ENCODE data around the gene HERC4.

The HERC4 gene, protein sequence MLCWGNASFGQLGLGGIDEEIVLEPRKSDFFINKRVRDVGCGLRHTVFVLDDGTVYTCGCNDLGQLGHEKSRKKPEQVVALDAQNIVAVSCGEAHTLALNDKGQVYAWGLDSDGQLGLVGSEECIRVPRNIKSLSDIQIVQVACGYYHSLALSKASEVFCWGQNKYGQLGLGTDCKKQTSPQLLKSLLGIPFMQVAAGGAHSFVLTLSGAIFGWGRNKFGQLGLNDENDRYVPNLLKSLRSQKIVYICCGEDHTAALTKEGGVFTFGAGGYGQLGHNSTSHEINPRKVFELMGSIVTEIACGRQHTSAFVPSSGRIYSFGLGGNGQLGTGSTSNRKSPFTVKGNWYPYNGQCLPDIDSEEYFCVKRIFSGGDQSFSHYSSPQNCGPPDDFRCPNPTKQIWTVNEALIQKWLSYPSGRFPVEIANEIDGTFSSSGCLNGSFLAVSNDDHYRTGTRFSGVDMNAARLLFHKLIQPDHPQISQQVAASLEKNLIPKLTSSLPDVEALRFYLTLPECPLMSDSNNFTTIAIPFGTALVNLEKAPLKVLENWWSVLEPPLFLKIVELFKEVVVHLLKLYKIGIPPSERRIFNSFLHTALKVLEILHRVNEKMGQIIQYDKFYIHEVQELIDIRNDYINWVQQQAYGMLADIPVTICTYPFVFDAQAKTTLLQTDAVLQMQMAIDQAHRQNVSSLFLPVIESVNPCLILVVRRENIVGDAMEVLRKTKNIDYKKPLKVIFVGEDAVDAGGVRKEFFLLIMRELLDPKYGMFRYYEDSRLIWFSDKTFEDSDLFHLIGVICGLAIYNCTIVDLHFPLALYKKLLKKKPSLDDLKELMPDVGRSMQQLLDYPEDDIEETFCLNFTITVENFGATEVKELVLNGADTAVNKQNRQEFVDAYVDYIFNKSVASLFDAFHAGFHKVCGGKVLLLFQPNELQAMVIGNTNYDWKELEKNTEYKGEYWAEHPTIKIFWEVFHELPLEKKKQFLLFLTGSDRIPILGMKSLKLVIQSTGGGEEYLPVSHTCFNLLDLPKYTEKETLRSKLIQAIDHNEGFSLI

DNA sequence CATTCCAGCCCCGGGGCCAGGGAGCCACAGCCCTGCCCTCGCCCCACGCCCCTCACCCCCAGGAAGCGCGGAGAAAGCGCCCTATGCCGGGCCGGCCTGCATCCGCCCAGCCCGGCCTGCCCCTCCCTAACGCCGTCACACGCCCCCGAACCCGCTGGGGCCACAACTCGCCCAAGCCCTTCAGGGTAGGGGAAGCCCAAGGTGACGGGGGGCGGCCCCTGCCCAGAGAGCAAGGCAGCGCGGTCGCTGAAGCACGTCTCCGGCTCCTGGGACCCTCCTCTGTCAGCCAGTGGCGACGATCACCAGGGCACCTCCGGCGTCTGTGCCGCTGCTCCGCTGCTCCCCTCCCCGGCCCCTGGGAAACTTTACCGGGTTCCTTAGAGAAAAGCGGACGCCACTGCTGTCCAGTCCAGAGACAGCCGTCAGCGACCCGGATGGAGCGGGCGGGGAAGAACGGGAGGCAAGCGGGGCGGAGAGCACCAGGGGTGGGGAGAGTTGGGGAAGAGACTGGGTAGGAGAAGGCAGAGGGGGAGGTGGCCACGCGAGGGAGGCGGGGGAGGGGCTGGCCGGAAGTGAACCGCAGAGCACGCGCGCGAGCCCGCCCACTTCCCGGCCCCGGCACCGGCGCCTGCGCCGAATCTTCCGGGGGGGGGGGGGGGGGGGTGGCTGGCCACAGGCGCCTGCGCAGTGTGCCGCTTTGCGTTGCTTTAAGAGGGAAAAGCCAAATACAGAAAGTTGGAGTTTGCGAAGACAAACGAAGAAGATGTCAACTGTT is at the start of gene HERC4:
HERC4 (minus strand) TSS at position 509 of the 775 bp plus-strand sequence. CDS start 2,175 bp downstream, outside the sequence.
- peak; percentile 67 for DNase-seq

- no peak for DNase-seq
Observed at GRCh38 chr10:68124718-68125117, 49.6 kb upstream of the HERC4 start.

DNA sequence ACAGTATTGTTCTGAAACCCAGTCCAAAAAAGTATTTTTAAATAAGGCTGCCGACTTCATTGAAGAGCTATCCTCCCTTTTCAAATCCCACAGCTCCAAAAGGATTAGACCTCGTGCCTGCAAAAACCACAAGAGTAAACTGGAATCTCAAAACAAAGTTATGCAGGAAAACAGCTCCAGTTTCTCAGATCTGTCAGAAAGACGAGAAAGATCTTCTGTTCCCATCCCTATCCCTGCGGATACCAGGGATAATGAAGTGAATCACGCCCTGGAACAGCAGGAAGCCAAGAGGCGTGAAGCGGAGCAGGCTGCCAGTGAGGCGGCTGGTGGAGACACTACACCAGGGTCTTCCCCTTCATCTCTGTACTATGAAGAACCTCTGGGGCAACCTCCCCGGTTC is 46.8 kb upstream of the HERC4 start:
- no peak for DNase-seq

DNA sequence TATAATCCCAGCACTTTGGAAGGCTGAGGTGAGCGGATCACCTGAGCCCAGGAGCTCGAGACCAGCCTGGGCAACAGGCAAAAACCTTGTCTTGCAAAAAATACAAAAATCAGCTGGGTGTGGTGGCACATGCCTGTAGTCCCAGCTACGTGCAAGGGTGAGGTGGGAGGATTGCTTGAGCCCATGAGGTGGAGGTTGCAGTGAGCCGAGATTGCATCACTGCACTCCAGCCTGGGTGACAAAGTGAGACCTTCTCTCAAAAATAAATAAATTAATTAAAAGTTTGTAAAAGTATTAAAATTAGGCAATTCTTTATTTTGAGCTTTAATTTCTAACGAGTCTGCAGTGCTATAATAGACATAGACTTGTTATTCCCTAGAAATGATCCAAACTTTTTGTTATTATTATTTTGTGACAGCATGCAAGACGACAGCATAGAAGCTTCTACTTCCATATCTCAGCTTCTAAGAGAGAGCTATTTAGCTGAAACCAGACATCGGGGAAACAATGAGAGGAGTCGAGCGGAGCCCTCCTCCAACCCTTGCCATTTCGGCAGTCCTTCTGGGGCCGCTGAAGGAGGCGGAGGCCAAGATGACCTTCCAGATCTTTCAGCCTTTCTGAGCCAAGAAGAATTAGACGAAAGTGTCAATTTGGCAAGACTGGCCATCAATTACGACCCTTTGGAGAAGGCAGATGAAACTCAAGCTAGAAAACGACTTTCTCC is 46.1 kb upstream of the HERC4 start:
- no peak for DNase-seq

- DNase-seq: no peak
Observed at GRCh38 chr10:68118657-68119056, 43.6 kb upstream of the HERC4 start.

DNA sequence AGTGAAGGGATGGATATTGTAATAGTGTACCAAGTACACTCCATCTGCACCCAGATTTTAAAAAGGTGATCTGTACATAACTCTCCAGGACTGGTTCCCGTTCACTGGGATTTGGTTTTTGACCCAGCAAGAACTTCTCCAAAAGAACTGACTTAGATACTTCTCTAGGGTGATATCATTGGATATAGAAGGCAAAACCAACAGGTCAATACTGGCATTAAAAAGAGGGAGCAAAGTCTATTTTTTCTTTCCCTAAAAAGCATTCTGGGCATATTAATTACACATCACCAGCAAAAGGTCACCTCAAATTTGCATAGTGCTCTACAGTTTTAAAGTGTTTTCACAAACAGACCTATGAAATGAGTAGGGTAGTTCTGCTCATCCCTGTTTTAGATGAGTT is 37.8 kb upstream of the HERC4 start:
- DNase-seq: no peak

DNA sequence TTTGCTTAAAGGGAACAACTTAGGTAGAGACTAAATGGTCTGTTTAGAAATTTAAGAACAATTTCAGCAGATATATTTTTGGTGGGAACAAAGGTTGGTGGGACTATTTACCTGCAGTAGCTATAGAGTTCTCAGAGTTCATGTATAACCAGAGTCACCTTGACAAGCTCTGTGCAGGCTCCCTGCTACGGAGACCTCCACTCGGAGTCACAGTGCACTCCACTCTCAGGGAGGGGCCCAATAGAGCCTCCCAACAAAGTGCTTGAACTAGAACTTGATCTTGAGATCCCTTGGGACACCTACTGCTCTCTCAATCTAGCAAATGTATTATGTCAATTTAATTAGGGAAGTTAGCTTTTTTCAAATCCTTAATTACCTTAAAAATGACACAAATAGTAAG is 36.5 kb upstream of the HERC4 start:
- no peak for DNase-seq

DNA sequence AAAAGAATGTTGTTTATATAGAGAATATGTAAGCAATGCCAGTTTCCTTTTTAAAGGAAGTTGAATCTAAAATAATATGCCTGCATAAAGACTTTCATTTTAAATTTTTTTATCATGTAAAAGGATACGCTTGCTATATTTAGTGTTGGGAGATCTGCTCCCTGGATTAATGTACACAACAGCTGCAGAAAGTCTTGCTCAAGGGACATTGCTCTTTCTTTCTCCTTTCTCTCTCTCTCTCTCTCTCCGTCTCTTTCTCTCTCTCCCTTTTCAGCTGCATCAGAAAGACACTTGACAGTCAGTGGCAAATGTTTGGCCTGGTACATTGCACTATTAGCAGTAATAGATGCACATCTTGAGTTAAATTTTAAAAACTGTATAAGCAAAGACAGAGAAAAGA is 34.9 kb upstream of the HERC4 start:
- DNase-seq: no peak

DNA sequence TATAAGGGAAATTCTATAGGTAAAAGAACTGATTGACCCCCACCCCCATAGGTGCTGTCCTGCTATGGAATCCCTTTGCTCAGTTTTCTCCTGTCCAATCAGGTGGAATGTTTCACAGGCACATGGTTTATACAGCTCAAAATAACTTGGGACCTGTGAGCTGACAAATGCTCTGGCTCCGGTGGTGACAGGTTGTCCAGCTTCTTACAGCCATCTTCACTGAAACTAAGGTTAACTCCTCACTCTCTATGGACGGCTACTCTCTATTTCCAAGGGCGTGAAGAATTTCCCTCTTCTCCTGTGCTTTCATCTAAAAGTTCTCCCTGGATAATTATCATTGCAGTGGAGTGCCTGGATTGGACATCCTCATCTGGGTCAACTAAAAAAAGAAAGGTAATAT is 34.2 kb upstream of the HERC4 start, which contains the start of gene MYPN:
MYPN (plus strand) TSS at position 158 of the 400 bp plus-strand sequence. CDS start 11,951 bp downstream, outside the sequence.
- no peak for DNase-seq

DNA sequence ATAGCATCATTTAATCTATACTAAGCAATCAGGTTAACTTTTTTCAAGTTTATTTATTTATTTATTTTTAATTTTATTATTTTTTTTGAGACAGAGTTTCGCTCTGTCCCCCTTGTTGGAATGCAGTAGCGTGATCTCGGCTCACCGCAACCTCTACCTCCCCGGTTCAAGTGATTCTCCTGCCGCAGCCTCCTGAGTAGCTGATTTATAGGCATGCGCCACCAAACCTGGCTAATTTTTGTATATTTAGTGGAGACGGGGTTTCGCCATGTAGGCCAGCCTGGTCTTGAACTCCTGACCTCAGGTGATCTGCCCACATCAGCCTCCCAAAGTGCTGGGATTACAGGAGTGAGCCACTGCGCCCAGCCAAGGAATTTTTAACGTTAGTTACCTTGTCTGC is 33.6 kb upstream of the HERC4 start:
- no peak for DNase-seq

DNA sequence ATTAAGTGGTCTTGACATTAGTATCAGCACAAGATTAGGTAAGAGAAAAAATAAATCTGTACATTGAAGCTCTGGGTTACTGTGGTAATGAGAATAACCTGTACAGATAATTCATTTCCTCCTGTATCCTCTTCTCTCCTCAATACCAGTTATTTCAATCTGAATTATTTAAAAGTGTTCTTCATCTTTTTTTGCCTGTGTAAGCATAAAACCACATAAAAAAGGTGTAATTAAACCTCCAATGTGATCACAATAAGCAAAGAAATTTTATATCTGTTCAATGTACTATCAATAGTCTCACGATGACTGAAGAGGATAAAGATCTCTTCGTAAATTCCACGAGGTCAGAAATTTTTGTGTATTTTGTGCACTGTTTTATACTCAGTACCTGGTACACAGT is 33.0 kb upstream of the HERC4 start:
- DNase-seq: no peak

GRCh38 chr10:68107651-68108050 is 32.6 kb upstream of the HERC4 start:
- DNase-seq: no peak

- no peak for DNase-seq
Observed at GRCh38 chr10:68106656-68107055, 31.6 kb upstream of the HERC4 start.

DNA sequence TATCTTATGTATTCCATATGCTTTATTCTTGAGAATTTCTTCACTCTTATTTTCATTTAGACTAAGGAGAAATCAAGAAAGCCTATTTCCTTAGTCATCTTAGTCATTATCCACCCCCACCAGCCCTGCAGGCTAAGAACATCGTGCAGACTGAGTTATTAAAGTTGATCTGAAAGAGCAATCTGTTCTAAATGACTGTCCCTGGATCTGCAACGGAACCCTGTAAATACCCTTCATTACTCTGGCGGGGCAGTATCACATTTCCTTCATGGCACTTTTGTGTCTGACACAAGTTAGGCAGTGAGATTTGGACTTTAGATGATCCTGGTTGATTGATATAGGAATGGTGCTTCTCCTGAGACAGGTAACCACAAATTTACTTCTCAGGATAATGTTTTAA is 30.7 kb upstream of the HERC4 start:
- no peak for DNase-seq

DNA sequence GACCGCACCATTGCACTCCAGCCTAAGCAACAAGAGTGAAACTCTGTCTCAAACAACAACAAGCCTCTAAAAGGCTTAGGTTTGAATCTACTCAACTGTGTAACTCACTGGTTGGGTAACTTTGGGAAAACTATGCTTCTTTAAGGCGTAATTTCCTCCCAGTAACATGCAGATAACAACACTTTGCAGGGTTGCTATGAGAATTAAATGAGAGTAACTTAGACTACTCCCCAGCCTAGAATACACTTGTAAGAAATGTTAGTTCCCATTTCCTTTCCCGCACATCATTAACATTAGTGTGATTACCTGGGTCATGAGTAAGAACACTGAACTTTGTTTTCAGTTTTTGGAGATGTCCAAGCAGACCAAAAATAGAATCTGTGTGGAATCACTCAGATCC is 28.8 kb upstream of the HERC4 start:
- no peak for DNase-seq

DNA sequence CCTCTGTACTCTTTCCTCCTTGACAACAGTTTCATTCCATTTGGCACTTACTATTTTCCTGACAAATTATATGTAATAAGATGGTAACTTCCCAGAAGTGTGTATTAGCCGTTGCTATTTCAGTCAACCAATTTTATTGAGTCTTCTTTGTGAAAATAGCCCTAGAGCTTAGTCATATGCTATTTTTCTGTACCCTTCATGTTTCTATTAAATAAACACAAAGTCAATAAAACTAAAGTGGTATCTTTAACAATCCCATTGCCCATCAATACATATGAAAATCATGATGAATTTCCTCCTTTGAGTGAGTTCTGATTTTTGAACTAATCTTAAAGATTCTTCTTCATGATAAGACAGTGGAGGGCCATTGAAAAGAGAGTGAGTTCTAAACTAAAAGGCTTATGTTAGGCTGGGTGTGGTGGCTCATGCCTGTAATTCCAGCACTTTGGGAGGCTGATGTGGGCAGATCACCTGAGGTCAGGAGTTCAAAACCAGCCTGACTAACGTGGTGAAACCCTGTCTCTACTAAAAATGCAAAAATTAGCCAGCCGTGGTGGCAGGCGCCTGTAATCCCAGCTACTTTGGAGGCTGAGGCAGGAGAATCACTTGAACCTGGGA is 28.3 kb upstream of the HERC4 start:
- DNase-seq: no peak

- no peak for DNase-seq
Observed at GRCh38 chr10:68101066-68101465, 26.0 kb upstream of the HERC4 start.

GRCh38 chr10:68099736-68100135 is 24.7 kb upstream of the HERC4 start:
- no peak for DNase-seq

DNA sequence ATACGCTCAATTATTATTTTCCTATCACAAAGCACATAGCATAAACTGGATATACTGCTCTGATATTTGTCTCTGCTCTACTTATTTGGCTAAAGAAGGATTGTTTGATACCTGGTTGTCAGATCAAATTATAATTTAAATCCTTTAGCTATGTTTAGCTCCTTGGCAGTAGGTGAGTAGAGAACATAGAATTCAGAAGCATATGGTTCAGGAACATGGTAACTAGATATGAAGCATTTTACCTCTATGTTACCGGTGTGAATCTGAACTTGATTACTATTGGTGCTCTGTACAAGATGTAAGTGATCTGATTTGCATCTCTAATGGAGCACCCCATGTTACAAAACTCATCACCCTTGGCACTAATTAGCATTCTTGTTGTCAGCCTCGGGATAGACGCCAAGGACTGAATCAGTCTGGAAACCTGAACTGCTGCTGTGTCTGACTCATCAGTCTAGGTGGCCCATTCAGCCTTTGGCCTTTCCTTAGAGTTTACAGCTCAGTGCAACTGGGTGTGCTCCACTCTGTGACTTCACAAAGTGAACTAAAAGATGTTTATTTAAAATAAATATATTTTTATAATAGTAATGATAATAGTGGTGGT is 21.9 kb upstream of the HERC4 start:
- DNase-seq: peak; percentile 50

- DNase-seq: no peak
Observed at GRCh38 chr10:68095153-68095552, 20.1 kb upstream of the HERC4 start.

- no peak for DNase-seq
Observed at GRCh38 chr10:68092512-68092911, 17.4 kb upstream of the HERC4 start.
